HepG2 (cell line): ENCODE results near the gene SPINDOC. TPM values are rescaled to one million over a fixed set of nuclear protein-coding genes. Genes with fewer than 3 reads are reported as not detected.

Experiments
- AGO2 ChIP-seq: fragments of 200-400 bp; formaldehyde crosslinking; optimal IDR thresholded peaks from 2 replicates; pipeline ENCODE3; 2017; ENCODE audit warnings: mild to moderate bottlenecking, low read depth, low read length, moderate library complexity
- ATF1 ChIP-seq: IDR thresholded peaks from 2 replicates; pipeline ENCODE4 v1.6.1; 2016; ENCODE audit warnings: mild to moderate bottlenecking, control low read depth
- GATAD1 ChIP-seq: IDR thresholded peaks from 2 replicates; pipeline ENCODE4 v1.6.1; 2016; ENCODE audit warnings: missing genetic modification reagents, missing compliant biosample characterization
- GRHL1 ChIP-seq: sonication (generic); formaldehyde crosslinking; conservative IDR thresholded peaks from 2 replicates; pipeline ENCODE4 v1.8.0; 2022; ENCODE audit warnings: missing genetic modification reagents
- GTF3A ChIP-seq: sonication (generic); formaldehyde crosslinking; conservative IDR thresholded peaks from 2 replicates; pipeline ENCODE4 v1.4.0; 2020; ENCODE audit warnings: mild to moderate bottlenecking, missing genetic modification reagents
- IKZF4 ChIP-seq: sonication (generic); formaldehyde crosslinking; IDR thresholded peaks from 2 replicates; pipeline ENCODE4 v1.5.1; 2020; ENCODE audit warnings: borderline replicate concordance, mild to moderate bottlenecking, low read depth, missing genetic modification reagents; ENCODE audit errors: not compliant biosample characterization
- IRX3 ChIP-seq: sonication (generic); formaldehyde crosslinking; IDR thresholded peaks from 2 replicates; pipeline ENCODE4 v1.8.1; 2023; ENCODE audit warnings: mild to moderate bottlenecking, low read depth, missing genetic modification reagents, borderline replicate concordance
- MAF1 ChIP-seq: sonication (generic); formaldehyde crosslinking; IDR thresholded peaks from 2 replicates; pipeline ENCODE4 v1.5.0; 2020; ENCODE audit warnings: missing genetic modification reagents, borderline replicate concordance
- NFE2L2 ChIP-seq: fragments of 150-350 bp; IDR thresholded peaks from 2 replicates; pipeline ENCODE4 v1.6.1; 2014; ENCODE audit warnings: low read length
- PITX1 ChIP-seq: sonication (generic); formaldehyde crosslinking; IDR thresholded peaks from 2 replicates; pipeline ENCODE4 v1.5.1; 2020; ENCODE audit warnings: mild to moderate bottlenecking, missing genetic modification reagents
- ZBTB33 ChIP-seq: sonication (generic); formaldehyde crosslinking; IDR thresholded peaks from 2 replicates; pipeline ENCODE4 v1.4.0; 2020; ENCODE audit warnings: missing genetic modification reagents
- ZNF136 ChIP-seq: sonication (generic); formaldehyde crosslinking; IDR thresholded peaks from 2 replicates; pipeline ENCODE4 v1.8.1; 2022; ENCODE audit warnings: low read depth, mild to moderate bottlenecking, moderate library complexity, missing genetic modification reagents
- ZNF235 ChIP-seq: sonication (generic); formaldehyde crosslinking; IDR thresholded peaks from 2 replicates; pipeline ENCODE4 v1.8.1; 2023; ENCODE audit warnings: mild to moderate bottlenecking, missing genetic modification reagents, borderline replicate concordance
- ZNF331 ChIP-seq: sonication (generic); formaldehyde crosslinking; IDR thresholded peaks from 2 replicates; pipeline ENCODE4 v1.4.0; 2020; ENCODE audit warnings: missing genetic modification reagents
- ZNF382 ChIP-seq: sonication (generic); formaldehyde crosslinking; IDR thresholded peaks from 2 replicates; pipeline ENCODE4 v1.5.0; 2020; ENCODE audit warnings: missing genetic modification reagents, mild to moderate bottlenecking, borderline replicate concordance
- ZNF451 ChIP-seq: sonication (generic); formaldehyde crosslinking; IDR thresholded peaks from 2 replicates; pipeline ENCODE4 v1.5.0; 2020; ENCODE audit warnings: mild to moderate bottlenecking, missing genetic modification reagents
- polyA plus RNA-seq, 8 experiments: library from polyadenylated mRNA; depleted of rRNA in 3 of 8; stranded (reverse) in 7 of 8; unstranded in 1 of 8; fragments of >200 nt; fragmentation: Illumina TruSeq in 4 of 8; extraction: Trizol in 4 of 8; gene quantifications; 2 replicates each; pipeline versions ENCODE4 v1.2.1 to v1.2.3, GENCODE V29; 2011 to 2016; ENCODE audit warnings: low read depth in 4 of 8, missing spikeins in 1 of 8, mixed read lengths in 1 of 8; ENCODE audit not compliant: insufficient read depth in 1 of 8
- total RNA-seq, 5 experiments: library from RNA; depleted of rRNA; stranded (reverse); fragments of >200 nt; fragmentation: Illumina TruSeq; extraction: Trizol; gene quantifications; 2 replicates each; pipeline ENCODE4 v1.2.3, GENCODE V29; 2016; ENCODE audit warnings: low read depth in 1 of 5
- TF ChIP-seq, protein P1 (sequence below): IDR thresholded peaks from 2 replicates; pipeline ENCODE4 v1.6.1; 2016
- TF ChIP-seq, protein P2 (sequence below): sonication (generic); formaldehyde crosslinking; IDR thresholded peaks from 2 replicates; pipeline ENCODE4 v1.4.0; 2020; ENCODE audit warnings: missing genetic modification reagents, borderline replicate concordance
- TF ChIP-seq, protein P3 (sequence below): sonication (generic); formaldehyde crosslinking; IDR thresholded peaks from 2 replicates; pipeline ENCODE4 v1.4.0; 2020; ENCODE audit warnings: missing genetic modification reagents
- TF ChIP-seq, protein P4 (sequence below): sonication (generic); formaldehyde crosslinking; IDR thresholded peaks from 2 replicates; pipeline ENCODE4 v1.5.1; 2020; ENCODE audit warnings: mild to moderate bottlenecking, missing genetic modification reagents, moderate library complexity

The SPINDOC gene
- total and polyA plus RNA-seq, 2 of the 13 experiments (the other 11 are each of a cell fraction or from before 2014, with no cell fraction given) = 21.4 to 29.9 TPM

GRCh38 chr11:63871962-63872799 is 58.9 kb downstream of the SPINDOC start (continued):
- TF ChIP-seq NFE2L2 (no peak), ZNF136 (no peak), MAF1 (no peak), GRHL1 (CRISPR knock-in tag) (no peak), IRX3 (CRISPR knock-in tag) (no peak), ZNF331 (CRISPR knock-in tag) (peak; percentile 84), ZNF235 (CRISPR knock-in tag) (no peak), ZBTB33 (CRISPR knock-in tag) (0 out of 2 replicates have a peak, but pooled peaks have one; percentile 14), ZNF382 (CRISPR knock-in tag) (no peak), IKZF4 (CRISPR knock-in tag) (no peak), GTF3A (no peak), GATAD1 (CRISPR knock-in tag) (peak; percentile 68), ATF1 (CRISPR knock-in tag) (no peak), PITX1 (CRISPR knock-in tag) (peak; percentile 55), AGO2 (no peak), ZNF451 (CRISPR knock-in tag) (no peak; the same call in 1 of the 2 replicates)
- TF ChIP-seq, protein P1, sequence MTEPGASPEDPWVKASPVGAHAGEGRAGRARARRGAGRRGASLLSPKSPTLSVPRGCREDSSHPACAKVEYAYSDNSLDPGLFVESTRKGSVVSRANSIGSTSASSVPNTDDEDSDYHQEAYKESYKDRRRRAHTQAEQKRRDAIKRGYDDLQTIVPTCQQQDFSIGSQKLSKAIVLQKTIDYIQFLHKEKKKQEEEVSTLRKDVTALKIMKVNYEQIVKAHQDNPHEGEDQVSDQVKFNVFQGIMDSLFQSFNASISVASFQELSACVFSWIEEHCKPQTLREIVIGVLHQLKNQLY (CRISPR knock-in tag) = no peak
- TF ChIP-seq, protein P2, sequence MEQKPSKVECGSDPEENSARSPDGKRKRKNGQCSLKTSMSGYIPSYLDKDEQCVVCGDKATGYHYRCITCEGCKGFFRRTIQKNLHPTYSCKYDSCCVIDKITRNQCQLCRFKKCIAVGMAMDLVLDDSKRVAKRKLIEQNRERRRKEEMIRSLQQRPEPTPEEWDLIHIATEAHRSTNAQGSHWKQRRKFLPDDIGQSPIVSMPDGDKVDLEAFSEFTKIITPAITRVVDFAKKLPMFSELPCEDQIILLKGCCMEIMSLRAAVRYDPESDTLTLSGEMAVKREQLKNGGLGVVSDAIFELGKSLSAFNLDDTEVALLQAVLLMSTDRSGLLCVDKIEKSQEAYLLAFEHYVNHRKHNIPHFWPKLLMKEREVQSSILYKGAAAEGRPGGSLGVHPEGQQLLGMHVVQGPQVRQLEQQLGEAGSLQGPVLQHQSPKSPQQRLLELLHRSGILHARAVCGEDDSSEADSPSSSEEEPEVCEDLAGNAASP (CRISPR knock-in tag) = peak; percentile 38; the same call in 1 of the 2 replicates
- TF ChIP-seq, protein P3, sequence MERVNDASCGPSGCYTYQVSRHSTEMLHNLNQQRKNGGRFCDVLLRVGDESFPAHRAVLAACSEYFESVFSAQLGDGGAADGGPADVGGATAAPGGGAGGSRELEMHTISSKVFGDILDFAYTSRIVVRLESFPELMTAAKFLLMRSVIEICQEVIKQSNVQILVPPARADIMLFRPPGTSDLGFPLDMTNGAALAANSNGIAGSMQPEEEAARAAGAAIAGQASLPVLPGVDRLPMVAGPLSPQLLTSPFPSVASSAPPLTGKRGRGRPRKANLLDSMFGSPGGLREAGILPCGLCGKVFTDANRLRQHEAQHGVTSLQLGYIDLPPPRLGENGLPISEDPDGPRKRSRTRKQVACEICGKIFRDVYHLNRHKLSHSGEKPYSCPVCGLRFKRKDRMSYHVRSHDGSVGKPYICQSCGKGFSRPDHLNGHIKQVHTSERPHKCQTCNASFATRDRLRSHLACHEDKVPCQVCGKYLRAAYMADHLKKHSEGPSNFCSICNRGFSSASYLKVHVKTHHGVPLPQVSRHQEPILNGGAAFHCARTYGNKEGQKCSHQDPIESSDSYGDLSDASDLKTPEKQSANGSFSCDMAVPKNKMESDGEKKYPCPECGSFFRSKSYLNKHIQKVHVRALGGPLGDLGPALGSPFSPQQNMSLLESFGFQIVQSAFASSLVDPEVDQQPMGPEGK = peak; percentile 47; the same call in 1 of the 2 replicates
- TF ChIP-seq, protein P4, sequence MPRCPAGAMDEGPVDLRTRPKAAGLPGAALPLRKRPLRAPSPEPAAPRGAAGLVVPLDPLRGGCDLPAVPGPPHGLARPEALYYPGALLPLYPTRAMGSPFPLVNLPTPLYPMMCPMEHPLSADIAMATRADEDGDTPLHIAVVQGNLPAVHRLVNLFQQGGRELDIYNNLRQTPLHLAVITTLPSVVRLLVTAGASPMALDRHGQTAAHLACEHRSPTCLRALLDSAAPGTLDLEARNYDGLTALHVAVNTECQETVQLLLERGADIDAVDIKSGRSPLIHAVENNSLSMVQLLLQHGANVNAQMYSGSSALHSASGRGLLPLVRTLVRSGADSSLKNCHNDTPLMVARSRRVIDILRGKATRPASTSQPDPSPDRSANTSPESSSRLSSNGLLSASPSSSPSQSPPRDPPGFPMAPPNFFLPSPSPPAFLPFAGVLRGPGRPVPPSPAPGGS (CRISPR knock-in tag) = no peak
